ENCODE measurements around the gene GTPBP4. TPM values are rescaled to one million over a fixed set of nuclear protein-coding genes. Genes with fewer than 3 reads are reported as not detected.

GTPBP4 gene
- total and polyA plus RNA-seq, 2 of the 8 experiments (the other 6 are each of a cell fraction or from before 2014, with no cell fraction given): 16.9 to 98.1 TPM

DNA sequence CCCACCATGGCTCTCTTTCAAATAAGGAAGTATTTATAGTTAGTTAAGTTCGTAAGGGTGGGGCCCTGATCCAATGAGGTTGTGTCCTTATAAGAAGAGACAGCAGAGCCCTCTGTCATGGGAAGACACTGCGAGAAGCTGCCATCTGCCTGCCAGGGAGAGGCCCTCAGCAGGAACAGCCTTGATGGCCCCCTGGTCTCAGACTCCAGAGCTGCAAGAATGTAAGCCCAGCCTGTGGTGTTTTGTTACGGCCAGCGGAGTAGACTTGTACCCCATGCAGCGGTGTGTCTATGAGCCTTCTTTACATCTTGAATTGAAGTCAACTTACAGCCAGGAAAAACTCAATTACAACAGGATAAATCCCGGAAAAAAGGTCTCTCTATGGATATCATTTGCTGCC, 42.5 kb upstream of the GTPBP4 start (continued):
- no peak for TF ChIP-seq HDAC2 (IDR thresholded peaks at IDR 0.05; ENCODE audit: borderline replicate concordance in 1 of 2, low read depth in 2 of 2, low read length in 2 of 2)
- no peak for TF ChIP-seq TAF7 (optimal IDR thresholded peaks at IDR 0.05; ENCODE audit: borderline replicate concordance, low read depth, low read length)
- TF ChIP-seq ZNF274 (IDR thresholded peaks at IDR 0.05; ENCODE audit: borderline replicate concordance, extremely low read depth, low read length): no peak
- TF ChIP-seq CBX8 (IDR thresholded peaks at IDR 0.05; ENCODE audit: borderline replicate concordance, low read depth, low read length): no peak
- no peak for TF ChIP-seq KDM5A (IDR thresholded peaks at IDR 0.05; ENCODE audit: low read length)
- no peak for TF ChIP-seq CHD1 (IDR thresholded peaks at IDR 0.05; ENCODE audit: low read depth, low read length)
- TF ChIP-seq SRF (IDR thresholded peaks at IDR 0.05; ENCODE audit: low read depth, low read length): no peak

Measured in H1 (cell line).